DLD1 (cell line): ENCODE measurements around the gene SLC25A48.

Source experiments
- in situ Hi-C: cut with HindIII; loops from 2 replicates; pipeline ENCODE4 v1.10.0; 2017; ENCODE audit warnings: low sequenced_read_pairs

SLC25A48 gene

GRCh38 chr5:135901633-135902032, 67.2 kb downstream of the SLC25A48 start:
- in situ Hi-C loops = no loop called here

- in situ Hi-C loops = no loop called here
These were observed 70.7 kb downstream of the SLC25A48 start for GRCh38 chr5:135905144-135905543.

- in situ Hi-C loops = no loop called here
These were observed 79.5 kb downstream of the SLC25A48 start for GRCh38 chr5:135913713-135914626.

- in situ Hi-C loops = no loop called here
These were observed 81.1 kb downstream of the SLC25A48 start for GRCh38 chr5:135915466-135916001.

- in situ Hi-C loops = no loop called here
These were observed 82.3 kb downstream of the SLC25A48 start for GRCh38 chr5:135916638-135917263.

GRCh38 chr5:135920199-135920598, 85.7 kb downstream of the SLC25A48 start:
- in situ Hi-C loops = loop anchor here (5.0 kb wide), 1 partner anchor 137 kb away; no protein-coding TSS in a partner anchor

GRCh38 chr5:135921388-135921787, 86.9 kb downstream of the SLC25A48 start:
- in situ Hi-C loops = loop anchor here (5.0 kb wide), 1 partner anchor 136 kb away; no protein-coding TSS in a partner anchor

- in situ Hi-C loops = no loop called here
These were observed 95.8 kb downstream of the SLC25A48 start for GRCh38 chr5:135930029-135930948.

GRCh38 chr5:135930949-135931295, 96.5 kb downstream of the SLC25A48 start:
- in situ Hi-C loops = no loop called here

- in situ Hi-C loops = no loop called here
These were observed 100.5 kb downstream of the SLC25A48 start for GRCh38 chr5:135934939-135935338.

- in situ Hi-C loops = no loop called here
These were observed 102.9 kb downstream of the SLC25A48 start for GRCh38 chr5:135937245-135937911.
